ENCODE measurements around the gene DIPK1B. TPM values are rescaled to one million over a fixed set of nuclear protein-coding genes. Genes with fewer than 3 reads are reported as not detected.

Gene DIPK1B
- total RNA-seq, 4 donors from 2014 or later, result 19.4 to 23.6 (median 22.6) TPM

GRCh38 chr9:136741883-136742571 lies 29.7 kb downstream of the DIPK1B start:
- TF ChIP-seq CTCF (IDR thresholded peaks at IDR 0.05) (no peak), POLR2A (IDR thresholded peaks at IDR 0.05) (no peak)
- Histone ChIP-seq H3K27me3 (no peaks in the 10 kb centered on the region), H3K4me3 (replicated peaks in 1 of 3) (peak overlapping the region in 1 of 3 donors; percentile 0), H3K9me3 (no peaks in the 10 kb centered on the region), H3K36me3 (no peaks in the 10 kb centered on the region), H3K27ac (peak overlapping the region; percentile 21 to 39 (median 37)), H3K4me1 (peaks cover 24 to 30% of the 10 kb centered on the region in 2 donors)
- DNase-seq, result peak; percentile 82 to 86
- WGBS, 2 donors, result 0 to 19% methylated on average over 1 to 16 of the region's 32 CpGs
- intact Hi-C loops (cut with DNase I), result no loop called here

DNA sequence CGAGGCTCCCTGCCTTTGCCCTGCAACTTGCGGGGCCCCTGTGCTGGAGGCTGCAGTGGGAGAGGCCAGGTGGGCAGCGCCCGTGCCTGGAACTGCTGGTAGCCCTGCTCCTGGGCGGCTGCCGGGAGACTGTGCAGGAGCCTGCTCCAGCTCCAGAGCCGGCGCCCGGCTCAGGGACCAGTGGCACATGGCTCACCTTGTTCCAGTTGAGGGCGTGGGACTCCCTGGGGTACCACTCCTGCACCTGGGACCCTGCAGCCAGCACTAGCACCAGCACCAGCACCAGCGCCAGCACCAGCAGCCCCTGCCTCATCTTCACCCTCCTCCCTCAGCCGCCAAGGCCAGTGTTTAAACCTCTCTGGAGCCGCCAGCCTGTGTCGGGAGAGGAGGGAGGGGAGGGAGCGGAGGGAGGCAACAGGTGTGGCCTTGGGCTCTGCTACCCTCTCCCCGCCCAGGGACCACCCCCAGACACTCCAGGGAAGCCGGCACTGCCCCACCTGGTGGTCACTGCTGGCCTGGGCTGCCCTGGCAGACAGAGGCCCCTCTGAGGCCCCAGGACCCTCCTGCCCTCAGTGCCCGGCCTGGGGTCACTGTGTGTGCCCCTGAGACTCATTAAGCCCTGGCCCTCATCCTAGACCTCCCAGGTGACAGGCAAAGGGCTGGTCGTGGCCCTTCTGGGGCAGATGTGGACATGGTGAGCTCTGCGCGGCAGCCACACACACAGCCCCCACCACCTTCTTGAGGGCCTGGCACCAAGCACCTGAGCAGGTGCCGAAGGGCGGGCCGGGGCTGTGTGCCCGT lies 30.4 kb downstream of the DIPK1B start, which contains the start of gene LCN10:
TSS of gene LCN10 (minus strand) at position 350 of the 801 bp plus-strand sequence. CDS start at position 313, 37 bp downstream.
- Histone ChIP-seq H3K4me1 (peaks cover 24 to 31% of the 10 kb centered on the region in 2 donors), H3K4me3 (replicated peaks in 1 of 3) (peak within 1 kb of the TSS in 1 of 3 donors; percentile 0), H3K27me3 (no peaks in the 10 kb centered on the region), H3K36me3 (no peaks in the 10 kb centered on the region), H3K27ac (peak within 1 kb of the TSS; percentile 21 to 45 (median 39)), H3K9me3 (no peaks in the 10 kb centered on the region)
- intact Hi-C loops (cut with DNase I), result no loop called here
- DNase-seq, result peak; percentile 81 to 91
- WGBS, 2 donors, result 28% methylated on average over 11 of the region's 25 CpGs; no CpG with 5 or more reads in 1 of the 2 donors
- TF ChIP-seq POLR2A (IDR thresholded peaks at IDR 0.05), result peak in 1 of 2 donors; percentile 27
- peak; percentile 25 to 52 (median 44) for TF ChIP-seq CTCF (IDR thresholded peaks at IDR 0.05)

GRCh38 chr9:136743639-136744211 lies 31.4 kb downstream of the DIPK1B start:
- H3K27ac ChIP-seq, result no peak overlapping the region
- 100% methylated on average over 5 of the region's 16 CpGs; no CpG with 5 or more reads in 1 of the 2 donors for WGBS, 2 donors
- no peaks in the 10 kb centered on the region for H3K36me3 ChIP-seq
- H3K4me1 ChIP-seq, result peaks cover 32 to 41% of the 10 kb centered on the region in 2 donors
- no peak for DNase-seq
- no peaks in the 10 kb centered on the region for H3K9me3 ChIP-seq
- intact Hi-C loops (cut with DNase I), result no loop called here
- H3K27me3 ChIP-seq, result no peaks in the 10 kb centered on the region
- no peak overlapping the region for H3K4me3 ChIP-seq (replicated peaks in 1 of 3)
- TF ChIP-seq POLR2A (IDR thresholded peaks at IDR 0.05) (no peak), CTCF (IDR thresholded peaks at IDR 0.05) (no peak)

DNA sequence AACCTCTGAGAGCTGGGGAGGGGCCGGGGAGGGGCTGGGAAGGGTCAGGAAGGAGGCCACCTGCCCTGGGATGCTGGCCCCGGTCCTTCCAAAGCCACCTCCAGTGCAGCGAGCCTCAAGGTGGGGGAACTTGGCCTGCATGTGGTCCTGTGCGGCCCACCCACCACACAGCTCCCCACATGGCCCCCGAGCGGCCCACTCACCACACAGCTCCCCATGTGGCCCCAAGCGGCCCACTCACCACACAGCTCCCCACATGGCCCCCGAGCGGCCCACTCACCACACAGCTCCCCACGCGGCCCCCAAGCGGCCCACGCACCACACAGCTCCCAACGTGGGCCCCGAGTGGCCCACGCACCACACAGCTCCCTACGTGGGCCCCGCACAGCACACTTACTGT lies 32.4 kb downstream of the DIPK1B start:
- intact Hi-C loops (cut with DNase I), result no loop called here
- no peak overlapping the region for H3K27ac ChIP-seq
- H3K27me3 ChIP-seq, result no peaks in the 10 kb centered on the region

More for the DNA sequence above, 32.4 kb downstream of the DIPK1B start:
- H3K4me3 ChIP-seq (replicated peaks in 1 of 3), result no peak overlapping the region
- 90 to 100% methylated on average over 1 to 13 of the region's 18 CpGs for WGBS, 2 donors
- TF ChIP-seq CTCF (IDR thresholded peaks at IDR 0.05) (no peak), POLR2A (IDR thresholded peaks at IDR 0.05) (no peak)
- H3K4me1 ChIP-seq, result peaks cover 41 to 51% of the 10 kb centered on the region in 2 donors
- H3K36me3 ChIP-seq, result no peaks in the 10 kb centered on the region
- no peaks in the 10 kb centered on the region for H3K9me3 ChIP-seq
- no peak for DNase-seq

Data from thyroid gland (tissue), 4 donors.